ENCODE data around the gene APOBEC3B.
"Not testable (repeated sequence)": the region's sequence is repeated elsewhere in the genome, so short reads cannot be mapped to it uniquely, and the experiment has no call there.

APOBEC3B gene

DNA sequence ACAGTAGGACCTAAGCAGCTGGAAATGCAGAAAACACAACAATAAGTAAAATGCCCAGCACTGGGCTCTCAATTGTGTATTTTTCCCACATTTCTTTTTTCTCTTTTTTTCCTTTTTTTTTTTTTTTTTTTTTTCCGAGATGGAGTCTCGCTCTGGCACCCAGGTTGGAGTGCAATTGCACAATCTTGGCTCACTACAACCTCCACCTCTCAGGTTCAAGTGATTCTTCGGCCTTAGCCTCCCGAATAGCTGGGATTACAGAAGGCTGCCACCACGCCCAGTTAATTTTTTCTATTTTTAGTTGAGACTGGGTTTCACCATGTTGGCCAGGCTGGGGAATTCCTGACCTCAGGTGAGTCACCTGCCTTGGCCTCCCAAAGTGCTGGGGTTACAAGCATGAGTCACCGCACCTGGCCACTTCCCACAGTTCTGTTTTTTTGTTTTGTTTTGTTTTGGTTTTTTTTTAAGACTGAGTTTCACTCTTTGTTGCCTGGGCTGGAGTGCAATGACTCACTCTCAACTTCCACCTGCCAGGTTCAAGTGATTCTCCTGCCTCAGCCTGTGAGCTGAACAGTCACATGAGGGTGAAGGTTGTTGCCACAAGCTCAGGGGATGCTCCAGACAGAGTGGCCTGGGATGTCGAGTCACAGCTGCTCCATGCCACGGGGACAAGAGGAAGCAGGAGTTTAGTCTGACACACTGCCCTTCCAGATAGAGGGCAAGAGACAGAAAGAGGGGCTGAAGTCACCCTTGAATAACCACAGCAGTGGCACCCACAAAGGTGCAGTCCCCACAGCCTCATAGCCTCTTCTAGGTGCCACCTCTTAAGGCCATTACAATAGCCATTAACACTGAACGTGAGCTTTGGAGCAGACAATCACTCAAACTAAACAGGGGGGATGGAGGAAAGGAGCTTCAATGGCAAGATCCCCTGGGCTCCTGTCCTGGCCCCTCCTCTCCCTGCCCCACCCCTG, 2.9 kb downstream of the APOBEC3B start:
- Mint-ChIP-seq H3K4me1 (ENCODE audit: low read depth) (peaks cover 81% of the 10 kb centered on the region), H3K4me3 (peak overlapping the region; percentile 0), H3K27ac (peak overlapping the region; percentile 86)
- not testable (repeated sequence) for H3K36me3 Mint-ChIP-seq (ENCODE audit: low read depth); H3K27me3 Mint-ChIP-seq; H3K9me3 Mint-ChIP-seq
- peak; percentile 82 for DNase-seq

DNA sequence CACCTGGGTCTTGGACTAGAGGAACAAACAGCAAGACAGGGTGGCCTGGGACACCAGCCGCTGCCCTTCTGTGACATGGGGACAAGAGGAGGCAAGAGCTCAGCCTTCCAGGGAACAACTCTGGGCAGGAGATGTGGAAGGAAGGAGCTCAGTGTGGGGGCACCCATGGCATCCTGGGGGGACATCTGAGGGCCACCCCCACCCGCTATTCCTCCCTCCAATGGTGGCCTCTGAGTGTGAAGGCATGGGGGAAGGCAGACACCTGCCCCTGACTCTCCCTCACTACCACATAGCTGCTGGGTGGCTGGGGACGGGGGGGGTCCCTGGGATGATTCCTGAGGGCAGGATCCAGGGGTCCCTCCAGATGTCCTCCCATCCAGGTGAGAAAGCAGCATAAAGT, 4.5 kb downstream of the APOBEC3B start:
- Mint-ChIP-seq H3K9me3 (peaks cover 3% of the 10 kb centered on the region), H3K27ac (no peak overlapping the region), H3K4me1 (ENCODE audit: low read depth) (peaks cover 75% of the 10 kb centered on the region), H3K36me3 (ENCODE audit: low read depth) (peaks cover 5% of the 10 kb centered on the region), H3K27me3 (no peaks in the 10 kb centered on the region), H3K4me3 (no peak overlapping the region)
- DNase-seq: no peak

DNA sequence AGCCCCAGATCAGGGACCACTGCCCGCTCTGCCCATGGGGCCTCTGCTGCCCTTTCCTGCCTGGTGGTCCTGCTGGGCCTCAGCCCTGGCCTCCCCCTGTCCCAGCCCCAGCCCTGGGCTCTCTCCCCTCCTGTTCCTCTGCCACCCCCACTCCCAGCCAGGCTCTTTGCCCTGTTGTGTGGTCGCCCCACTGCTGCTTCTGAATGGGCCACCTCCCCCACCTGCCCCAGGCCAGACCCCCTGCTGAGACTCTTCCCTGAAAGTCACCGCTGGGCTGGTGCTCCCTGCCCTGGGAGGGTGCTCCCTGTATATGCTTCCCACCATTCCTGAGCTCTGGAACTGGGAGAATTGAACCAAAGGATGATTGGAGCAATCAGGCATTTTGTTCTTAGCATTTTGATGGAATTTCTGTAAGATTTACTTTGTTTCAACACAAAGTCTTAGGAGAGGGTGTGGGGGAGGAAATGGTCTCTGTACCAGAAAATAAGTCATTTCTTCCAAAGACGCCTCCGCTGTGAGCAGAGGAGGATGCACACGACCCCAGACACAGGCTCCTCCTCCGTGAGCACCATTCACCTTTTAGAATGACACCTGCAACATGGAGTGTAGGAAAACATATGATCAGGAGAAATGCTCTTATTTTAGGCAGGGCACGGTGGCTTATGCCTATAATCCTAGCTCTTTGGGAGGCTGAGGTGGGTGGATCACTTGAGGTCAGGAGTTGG, 5.2 kb downstream of the APOBEC3B start:
- Mint-ChIP-seq H3K9me3 (peaks cover 3% of the 10 kb centered on the region), H3K36me3 (ENCODE audit: low read depth) (peaks cover 5% of the 10 kb centered on the region), H3K4me3 (no peak overlapping the region), H3K27me3 (no peaks in the 10 kb centered on the region), H3K27ac (peak overlapping the region; percentile 52), H3K4me1 (ENCODE audit: low read depth) (peaks cover 68% of the 10 kb centered on the region)
- DNase-seq: no peak

- no peaks in the 10 kb centered on the region for H3K27me3 Mint-ChIP-seq
- H3K36me3 Mint-ChIP-seq (ENCODE audit: low read depth): no peaks in the 10 kb centered on the region
- H3K4me1 Mint-ChIP-seq (ENCODE audit: low read depth): peaks cover 55% of the 10 kb centered on the region
- no peak overlapping the region for H3K27ac Mint-ChIP-seq
- no peak for DNase-seq
- H3K9me3 Mint-ChIP-seq: no peaks in the 10 kb centered on the region
- no peak overlapping the region for H3K4me3 Mint-ChIP-seq
Measured at GRCh38 chr22:38989466-38989865, 7.3 kb downstream of the APOBEC3B start.

DNA sequence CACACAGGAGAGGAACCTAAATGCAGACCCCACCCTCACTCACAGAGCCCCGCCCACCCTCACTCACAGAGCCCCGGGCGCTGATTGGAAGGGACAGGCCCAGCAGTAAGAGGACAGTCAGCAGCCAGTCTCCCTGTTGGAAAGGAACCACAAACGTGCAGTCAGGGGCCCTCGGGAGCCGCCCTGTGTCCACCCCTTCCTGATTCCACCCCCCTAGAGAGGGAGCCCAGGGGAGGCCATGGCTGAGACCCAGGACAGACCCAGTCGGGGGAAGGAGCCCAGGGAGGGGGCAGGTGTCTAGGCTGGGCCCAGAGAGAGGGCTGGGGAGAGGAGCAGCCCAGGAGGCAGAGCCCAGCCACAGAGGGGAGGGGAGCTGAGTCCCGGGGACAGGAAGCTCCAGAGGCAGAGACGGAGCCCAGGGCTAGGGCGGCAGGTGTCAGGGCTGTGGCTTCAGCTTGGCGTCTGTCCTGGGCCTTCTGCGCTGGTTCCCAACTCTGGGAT, 10.8 kb downstream of the APOBEC3B start:
- not testable (repeated sequence) for H3K9me3 Mint-ChIP-seq; H3K36me3 Mint-ChIP-seq (ENCODE audit: low read depth); DNase-seq; H3K27me3 Mint-ChIP-seq; H3K27ac Mint-ChIP-seq; H3K4me3 Mint-ChIP-seq
- peaks cover 24% of the 10 kb centered on the region for H3K4me1 Mint-ChIP-seq (ENCODE audit: low read depth)

GRCh38 chr22:38996105-38996504, 14.0 kb downstream of the APOBEC3B start:
- Mint-ChIP-seq H3K27ac (no peak overlapping the region), H3K36me3 (ENCODE audit: low read depth) (no peaks in the 10 kb centered on the region), H3K4me1 (ENCODE audit: low read depth) (peaks cover 5% of the 10 kb centered on the region), H3K27me3 (peaks cover 4% of the 10 kb centered on the region), H3K9me3 (peaks cover 4% of the 10 kb centered on the region), H3K4me3 (no peak overlapping the region)
- DNase-seq: no peak

- Mint-ChIP-seq H3K27me3 (peaks cover 4% of the 10 kb centered on the region), H3K4me1 (ENCODE audit: low read depth) (peaks cover 6% of the 10 kb centered on the region), H3K36me3 (ENCODE audit: low read depth) (no peaks in the 10 kb centered on the region), H3K4me3 (no peak overlapping the region), H3K27ac (no peak overlapping the region), H3K9me3 (peaks cover 4% of the 10 kb centered on the region)
- no peak for DNase-seq
Measured at GRCh38 chr22:38997518-38997917, 15.4 kb downstream of the APOBEC3B start.

DNA sequence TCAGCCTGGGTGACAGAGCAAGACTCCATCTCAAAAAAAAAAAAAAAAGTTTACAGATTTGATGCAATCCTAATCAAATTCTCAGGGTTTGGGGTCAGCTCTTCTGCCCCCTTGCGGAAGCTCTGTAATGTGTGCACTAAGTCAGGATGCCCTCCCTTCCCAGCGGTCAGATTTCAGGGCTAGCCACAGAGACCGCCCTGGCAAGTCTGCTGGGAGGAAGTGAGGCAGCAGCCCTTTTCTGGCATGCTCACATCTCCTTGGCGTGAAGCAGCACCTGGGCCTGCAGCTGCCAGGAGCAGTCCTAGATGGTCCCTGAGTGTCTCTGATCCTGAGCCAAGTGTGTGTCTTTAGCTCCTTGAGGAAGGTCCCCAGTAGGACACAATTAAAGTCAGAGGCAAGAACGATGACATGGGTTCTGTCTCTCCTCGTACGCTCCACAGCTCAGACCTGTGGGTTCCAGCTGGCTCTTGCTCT, 21.1 kb downstream of the APOBEC3B start:
- Mint-ChIP-seq H3K4me1 (ENCODE audit: low read depth) (peaks cover 11% of the 10 kb centered on the region), H3K4me3 (no peak overlapping the region), H3K27me3 (no peaks in the 10 kb centered on the region), H3K27ac (no peak overlapping the region), H3K9me3 (peaks cover 1% of the 10 kb centered on the region), H3K36me3 (ENCODE audit: low read depth) (no peaks in the 10 kb centered on the region)
- DNase-seq: peak; percentile 76

- no peak overlapping the region for H3K4me3 Mint-ChIP-seq
- no peaks in the 10 kb centered on the region for H3K9me3 Mint-ChIP-seq
- peaks cover 14% of the 10 kb centered on the region for H3K4me1 Mint-ChIP-seq (ENCODE audit: low read depth)
- DNase-seq: no peak
- H3K27ac Mint-ChIP-seq: no peak overlapping the region
- H3K27me3 Mint-ChIP-seq: no peaks in the 10 kb centered on the region
- no peaks in the 10 kb centered on the region for H3K36me3 Mint-ChIP-seq (ENCODE audit: low read depth)
Measured at GRCh38 chr22:39007177-39007576, 25.0 kb downstream of the APOBEC3B start.

GRCh38 chr22:39008271-39008850, 26.2 kb downstream of the APOBEC3B start:
- peaks cover 15% of the 10 kb centered on the region for H3K4me1 Mint-ChIP-seq (ENCODE audit: low read depth)
- H3K27me3 Mint-ChIP-seq; H3K36me3 Mint-ChIP-seq (ENCODE audit: low read depth); H3K4me3 Mint-ChIP-seq; H3K27ac Mint-ChIP-seq; H3K9me3 Mint-ChIP-seq; DNase-seq: not testable (repeated sequence)

DNA sequence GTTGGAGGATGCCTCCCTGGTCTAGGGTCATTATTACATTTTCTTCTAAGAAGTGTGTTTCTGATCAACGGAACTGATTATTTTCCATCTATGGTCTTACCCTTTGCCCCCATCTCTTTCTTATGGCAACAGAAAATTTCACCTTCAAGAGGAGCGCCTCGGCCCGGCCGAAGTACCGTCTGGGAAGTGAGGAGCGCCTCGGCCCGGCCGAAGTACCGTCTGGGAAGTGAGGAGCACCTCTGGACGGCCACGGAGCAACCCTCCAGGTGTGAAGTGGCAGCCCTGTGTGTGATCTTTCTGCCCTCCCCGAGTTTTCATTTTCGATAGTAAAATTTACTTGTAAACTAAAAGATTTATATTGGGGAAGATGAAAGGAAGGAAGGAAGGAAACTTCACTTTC, 28.8 kb downstream of the APOBEC3B start:
- H3K4me1 Mint-ChIP-seq (ENCODE audit: low read depth): peaks cover 27% of the 10 kb centered on the region
- H3K4me3 Mint-ChIP-seq: no peak overlapping the region
- H3K27ac Mint-ChIP-seq: no peak overlapping the region
- H3K27me3 Mint-ChIP-seq: no peaks in the 10 kb centered on the region
- H3K9me3 Mint-ChIP-seq: no peaks in the 10 kb centered on the region
- no peak for DNase-seq
- H3K36me3 Mint-ChIP-seq (ENCODE audit: low read depth): peaks cover 11% of the 10 kb centered on the region

- peak overlapping the region; percentile 45 for H3K4me3 Mint-ChIP-seq
- H3K27ac Mint-ChIP-seq: peak overlapping the region; percentile 35
- no peak for DNase-seq
- no peaks in the 10 kb centered on the region for H3K27me3 Mint-ChIP-seq
- H3K4me1 Mint-ChIP-seq (ENCODE audit: low read depth): peaks cover 36% of the 10 kb centered on the region
- H3K36me3 Mint-ChIP-seq (ENCODE audit: low read depth): peaks cover 21% of the 10 kb centered on the region
- H3K9me3 Mint-ChIP-seq: no peaks in the 10 kb centered on the region
Measured at GRCh38 chr22:39012533-39013511, 30.7 kb downstream of the APOBEC3B start.

DNA sequence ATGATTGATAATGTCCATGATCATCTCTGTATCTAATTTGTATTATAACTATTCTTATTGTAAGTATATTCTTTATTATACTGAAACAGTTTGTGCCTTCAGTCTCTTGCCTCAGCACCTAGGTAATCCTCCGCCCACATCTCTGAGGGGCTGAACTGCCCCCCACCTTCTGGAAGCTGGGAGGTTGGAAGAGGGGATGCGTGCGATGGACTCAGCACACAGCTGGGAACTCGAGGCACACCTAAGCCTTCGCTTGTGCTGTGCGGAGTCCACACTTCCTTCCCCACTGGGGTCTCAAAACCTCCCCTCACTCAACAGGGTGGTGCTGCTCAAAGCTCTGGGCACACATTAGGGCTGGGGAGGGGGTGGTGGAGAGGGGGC, 31.4 kb downstream of the APOBEC3B start:
- Mint-ChIP-seq H3K36me3 (ENCODE audit: low read depth) (peaks cover 29% of the 10 kb centered on the region), H3K27ac (peak overlapping the region; percentile 95), H3K4me1 (ENCODE audit: low read depth) (peaks cover 41% of the 10 kb centered on the region), H3K4me3 (peak overlapping the region; percentile 96)
- H3K27me3 Mint-ChIP-seq, H3K9me3 Mint-ChIP-seq, DNase-seq: not testable (repeated sequence)
